Glomerular visceral epithelial cell (primary cell): ENCODE measurements around the gene ASXL2.
"Not testable (repeated sequence)": the region's sequence is repeated elsewhere in the genome, so short reads cannot be mapped to it uniquely, and the experiment has no call there.

Experiments
- DNase-seq: peaks from one replicate; pipeline ENCODE4 v3.0.0-alpha.2; 2016; ENCODE audit errors: extremely low spot score

The ASXL2 gene

GRCh38 chr2:25736899-25737515 is 141.3 kb downstream of the ASXL2 start:
- DNase-seq = no peak

GRCh38 chr2:25735835-25736234 is 142.5 kb downstream of the ASXL2 start:
- no peak for DNase-seq

GRCh38 chr2:25728559-25728958 is 149.7 kb downstream of the ASXL2 start:
- DNase-seq = no peak

- no peak for DNase-seq
Measured at GRCh38 chr2:25726522-25726921, 151.8 kb downstream of the ASXL2 start.

- DNase-seq = no peak
Measured at GRCh38 chr2:25725877-25726276, 152.4 kb downstream of the ASXL2 start.

GRCh38 chr2:25724756-25725155 is 153.5 kb downstream of the ASXL2 start:
- no peak for DNase-seq

GRCh38 chr2:25722224-25722623 is 156.1 kb downstream of the ASXL2 start:
- no peak for DNase-seq

GRCh38 chr2:25720575-25720974 is 157.7 kb downstream of the ASXL2 start:
- no peak for DNase-seq

GRCh38 chr2:25714740-25715139 is 163.5 kb downstream of the ASXL2 start:
- no peak for DNase-seq

- DNase-seq = no peak
Measured at GRCh38 chr2:25712455-25712854, 165.8 kb downstream of the ASXL2 start.

- DNase-seq = peak; percentile 42
Measured at GRCh38 chr2:25711675-25712354, 166.5 kb downstream of the ASXL2 start.

- DNase-seq = no peak
Measured at GRCh38 chr2:25710750-25711149, 167.5 kb downstream of the ASXL2 start.

GRCh38 chr2:25709349-25709748 is 168.9 kb downstream of the ASXL2 start:
- no peak for DNase-seq

- DNase-seq = no peak
Measured at GRCh38 chr2:25707927-25708590, 170.2 kb downstream of the ASXL2 start.

- DNase-seq = not testable (repeated sequence)
Measured at GRCh38 chr2:25705575-25705974, 172.7 kb downstream of the ASXL2 start.

- DNase-seq = no peak
Measured at GRCh38 chr2:25701801-25702200, 176.5 kb downstream of the ASXL2 start.

GRCh38 chr2:25700221-25700660 is 178.0 kb downstream of the ASXL2 start:
- DNase-seq = peak; percentile 16

- no peak for DNase-seq
Measured at GRCh38 chr2:25699216-25699615, 179.1 kb downstream of the ASXL2 start.

GRCh38 chr2:25698752-25699151 is 179.5 kb downstream of the ASXL2 start:
- peak; percentile 12 for DNase-seq

GRCh38 chr2:25697559-25698341 is 180.5 kb downstream of the ASXL2 start:
- DNase-seq = no peak

- no peak for DNase-seq
Measured at GRCh38 chr2:25692737-25693445, 185.4 kb downstream of the ASXL2 start.

GRCh38 chr2:25692143-25692542 is 186.1 kb downstream of the ASXL2 start:
- no peak for DNase-seq
